ENCODE data around the gene CRIP2.

GRCh38 chr14:105490267-105490571 is 15.6 kb downstream of the CRIP2 start:
- no peak for TF ChIP-seq CTCF (IDR thresholded peaks at IDR 0.05)
- no peak for TF ChIP-seq POLR2A (IDR thresholded peaks at IDR 0.05)
